GM21515 (cell line): ENCODE results near the gene SKAP1.
A peak's percentile ranks its signal among the peaks of the same experiment; 100 is the strongest.
"Not testable (repeated sequence)": the region's sequence is repeated elsewhere in the genome, so short reads cannot be mapped to it uniquely, and the experiment has no call there.

ENCODE experiments used
- ATAC-seq: cut with Tn5 transposase; IDR thresholded peaks from one replicate; pipeline ENCODE4 v1.9.1; 2021; ENCODE audit not compliant: unreplicated experiment

Gene SKAP1

GRCh38 chr17:48449335-48449734, 19.3 kb upstream of the SKAP1 start:
- ATAC-seq, result not testable (repeated sequence)

GRCh38 chr17:48445248-48445620, 15.2 kb upstream of the SKAP1 start:
- ATAC-seq, result no peak

- no peak for ATAC-seq
Observed at GRCh38 chr17:48444516-48445247, 14.7 kb upstream of the SKAP1 start.

GRCh38 chr17:48443712-48444111, 13.7 kb upstream of the SKAP1 start:
- no peak for ATAC-seq

- no peak for ATAC-seq
Observed at GRCh38 chr17:48442819-48443218, 12.8 kb upstream of the SKAP1 start.

GRCh38 chr17:48441862-48442261, 11.8 kb upstream of the SKAP1 start:
- no peak for ATAC-seq

- ATAC-seq, result peak; percentile 71
Observed at GRCh38 chr17:48441231-48441711, 11.3 kb upstream of the SKAP1 start.

GRCh38 chr17:48440669-48441068, 10.7 kb upstream of the SKAP1 start:
- ATAC-seq, result no peak

- ATAC-seq, result no peak
Observed at GRCh38 chr17:48439875-48440505, 10.0 kb upstream of the SKAP1 start.

- ATAC-seq, result no peak
Observed at GRCh38 chr17:48439110-48439850, 9.3 kb upstream of the SKAP1 start.

GRCh38 chr17:48438516-48439061, 8.6 kb upstream of the SKAP1 start:
- no peak for ATAC-seq

GRCh38 chr17:48433896-48434295, 3.9 kb upstream of the SKAP1 start:
- ATAC-seq, result no peak

- ATAC-seq, result no peak
Observed at GRCh38 chr17:48432820-48433775, 3.1 kb upstream of the SKAP1 start.

GRCh38 chr17:48429156-48429555, 858 bp downstream of the SKAP1 start:
- ATAC-seq, result no peak

GRCh38 chr17:48427598-48427997, 2.4 kb downstream of the SKAP1 start:
- no peak for ATAC-seq

- ATAC-seq, result no peak
Observed at GRCh38 chr17:48426761-48427500, 3.1 kb downstream of the SKAP1 start.

- no peak for ATAC-seq
Observed at GRCh38 chr17:48426019-48426665, 3.9 kb downstream of the SKAP1 start.

GRCh38 chr17:48422060-48422459, 8.0 kb downstream of the SKAP1 start:
- ATAC-seq, result not testable (repeated sequence)

- no peak for ATAC-seq
Observed at GRCh38 chr17:48420823-48421222, 9.2 kb downstream of the SKAP1 start.
